GM15510 (cell line): Measurements from ENCODE around the gene MAP3K14.
A peak's percentile ranks its signal among the peaks of the same experiment; 100 is the strongest.

Experiments
- POLR2A ChIP-seq: IDR thresholded peaks from 3 replicates; pipeline ENCODE4 v1.6.1; 2011; ENCODE audit warnings: borderline replicate concordance; ENCODE audit not compliant: insufficient read length; ENCODE audit errors: extremely low read depth

MAP3K14 gene

DNA sequence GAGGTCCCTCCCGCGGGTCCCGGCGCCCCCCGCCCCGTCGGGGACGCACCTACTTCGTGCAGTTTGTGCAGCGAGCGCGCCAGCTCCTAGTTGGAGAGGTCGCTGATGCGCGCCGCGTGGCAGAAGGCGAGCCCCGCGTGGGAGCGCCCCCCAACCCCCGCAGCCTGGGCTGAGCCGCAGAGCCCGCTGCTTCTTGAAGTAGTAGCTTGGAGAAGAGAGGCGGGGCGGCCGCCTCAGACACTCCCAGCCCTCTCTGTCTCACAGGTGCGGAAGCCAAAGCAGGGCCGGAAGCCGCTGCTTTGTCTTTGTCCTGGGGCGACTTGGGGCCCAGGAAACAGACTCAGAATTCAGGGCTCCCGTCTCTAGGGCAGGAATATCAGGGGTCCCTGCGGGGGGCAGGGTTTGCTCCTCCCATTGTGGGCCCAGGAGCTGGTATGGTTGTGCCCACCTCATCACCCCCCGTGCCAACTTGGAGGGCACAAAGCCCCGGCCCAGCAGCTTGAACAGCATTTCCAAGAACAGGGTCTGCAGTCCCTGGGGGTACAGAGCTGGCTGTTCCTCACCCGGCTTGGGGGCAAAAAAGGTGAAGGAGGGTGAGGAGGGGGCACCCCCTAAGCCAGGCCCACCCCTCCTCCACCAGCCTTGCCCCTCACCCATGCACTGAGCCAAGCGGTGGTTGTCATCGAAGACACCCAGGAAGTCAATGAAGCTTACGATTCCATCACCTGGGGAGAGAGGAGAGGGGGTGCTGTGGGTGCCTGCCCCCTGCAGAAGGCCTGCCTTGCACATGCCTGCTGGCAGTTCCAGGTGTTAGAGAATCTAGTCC, 68.5 kb downstream of the MAP3K14 start:
- TF ChIP-seq POLR2A, result peak; percentile 49

DNA sequence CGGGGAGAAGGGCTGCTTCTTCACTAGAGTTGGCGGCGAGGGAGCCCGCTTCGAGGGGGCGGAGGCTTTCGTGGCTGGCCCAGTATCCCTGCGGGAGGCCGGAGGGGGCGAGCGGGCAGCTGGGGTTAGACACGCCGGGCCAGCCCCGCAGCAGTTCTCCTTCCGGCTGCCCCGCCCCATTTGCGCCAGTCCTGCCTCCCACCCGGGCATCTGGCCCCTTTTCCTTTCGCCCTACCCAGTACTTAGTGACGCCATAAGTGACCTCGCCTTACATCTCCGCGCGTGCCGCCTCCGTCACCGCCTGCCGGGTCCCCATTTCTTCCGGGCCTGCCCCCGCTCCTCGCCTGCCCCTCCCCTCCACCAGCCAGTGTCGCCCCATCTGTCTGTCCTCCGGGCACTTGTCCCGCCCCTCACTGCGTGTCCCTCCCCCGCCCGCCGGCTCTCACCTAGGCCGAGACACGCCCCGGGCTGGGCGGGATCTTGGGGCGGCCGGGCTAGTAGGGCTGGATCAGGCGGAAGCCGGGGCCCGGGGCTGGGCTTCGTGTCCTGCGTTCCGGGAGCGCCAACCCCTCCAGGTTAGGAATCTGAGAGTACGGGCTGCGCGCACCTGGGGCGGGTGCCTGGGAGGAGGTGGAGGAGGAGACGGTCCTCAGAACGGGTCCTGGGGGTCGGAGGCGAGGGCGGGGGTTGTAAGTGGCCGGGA, 69.2 kb downstream of the MAP3K14 start:
- TF ChIP-seq POLR2A, result peak; percentile 69

DNA sequence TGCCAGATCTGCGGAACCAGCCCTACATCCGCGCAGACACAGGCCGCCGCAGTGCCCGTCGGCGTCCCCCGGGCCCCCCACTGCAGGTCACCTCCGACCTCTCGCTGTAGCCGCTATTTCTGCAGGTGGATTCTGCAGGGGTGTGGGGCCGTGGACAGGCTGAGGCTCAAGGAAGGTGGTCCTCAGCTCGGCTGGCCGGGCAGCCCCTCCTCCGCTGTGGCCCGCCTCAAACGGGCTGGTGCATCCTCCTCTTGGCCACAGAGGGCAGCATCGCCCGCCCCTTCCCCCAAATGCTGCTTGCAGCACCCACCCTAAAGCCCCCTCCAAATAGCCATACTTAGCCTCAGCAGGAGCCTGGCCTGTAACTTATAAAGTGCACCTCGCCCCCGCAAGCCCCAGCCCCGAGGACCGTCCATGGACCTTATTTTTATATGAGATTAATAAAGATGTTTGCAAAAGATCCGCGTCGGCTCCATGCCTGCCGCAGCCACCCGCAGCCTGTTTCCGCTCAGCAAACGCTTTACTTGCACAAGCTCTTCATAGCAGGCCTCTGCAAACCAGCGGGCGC, 69.9 kb downstream of the MAP3K14 start:
- no peak for TF ChIP-seq POLR2A

DNA sequence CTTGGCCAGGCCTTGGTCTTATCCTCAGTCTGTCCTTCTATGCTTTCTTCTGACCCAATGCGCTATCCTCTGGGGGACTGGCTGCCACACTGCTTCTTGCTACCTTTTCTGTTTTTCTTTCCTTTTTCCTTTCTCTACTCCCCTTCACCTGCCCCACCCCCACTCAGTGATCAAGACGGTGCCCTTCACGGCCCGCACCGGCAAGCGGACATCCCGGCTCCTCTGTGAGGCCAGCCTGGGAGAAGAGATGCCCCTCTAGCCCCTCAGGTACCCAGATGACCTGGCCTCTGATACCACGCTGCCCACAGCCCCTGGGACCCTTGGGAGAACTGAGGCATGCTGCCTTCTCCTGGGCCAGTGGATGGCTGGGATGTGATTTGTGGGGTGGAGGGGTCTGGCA, 70.5 kb downstream of the MAP3K14 start:
- no peak for TF ChIP-seq POLR2A

DNA sequence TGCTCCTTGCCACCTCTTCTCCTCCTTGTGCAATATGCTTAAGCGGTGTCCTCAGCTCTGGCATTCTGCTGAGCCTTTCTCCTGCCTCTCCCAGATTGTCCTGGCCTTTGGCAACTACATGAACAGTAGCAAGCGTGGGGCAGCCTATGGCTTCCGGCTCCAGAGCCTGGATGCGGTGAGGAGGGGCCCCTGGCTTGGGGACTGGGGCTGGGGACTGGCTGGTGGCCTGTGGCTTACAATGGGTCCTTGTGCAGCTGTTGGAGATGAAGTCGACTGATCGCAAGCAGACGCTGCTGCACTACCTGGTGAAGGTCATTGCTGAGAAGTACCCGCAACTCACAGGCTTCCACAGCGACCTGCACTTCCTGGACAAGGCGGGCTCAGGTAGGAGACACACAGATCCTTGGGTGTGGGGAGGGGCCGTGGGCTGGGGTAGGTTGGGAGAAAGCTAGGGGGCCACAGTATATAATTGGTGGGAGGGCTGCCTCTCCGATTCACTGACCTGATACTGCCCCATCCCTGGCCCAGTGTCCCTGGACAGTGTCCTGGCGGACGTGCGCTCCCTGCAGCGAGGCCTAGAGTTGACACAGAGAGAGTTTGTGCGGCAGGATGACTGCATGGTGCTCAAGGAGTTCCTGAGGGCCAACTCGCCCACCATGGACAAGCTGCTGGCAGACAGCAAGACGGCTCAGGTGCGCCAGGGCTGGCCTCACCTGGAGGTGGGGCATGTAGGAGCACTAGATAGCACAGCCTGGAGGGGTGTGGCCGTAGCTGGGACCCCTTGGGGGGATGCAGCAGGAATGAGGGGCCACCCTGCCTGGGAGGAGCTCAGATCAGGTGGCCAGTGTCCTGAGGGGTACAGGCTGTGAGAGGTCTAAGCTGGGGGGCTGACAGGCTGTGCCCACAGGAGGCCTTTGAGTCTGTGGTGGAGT, 71.8 kb downstream of the MAP3K14 start:
- TF ChIP-seq POLR2A, result no peak

DNA sequence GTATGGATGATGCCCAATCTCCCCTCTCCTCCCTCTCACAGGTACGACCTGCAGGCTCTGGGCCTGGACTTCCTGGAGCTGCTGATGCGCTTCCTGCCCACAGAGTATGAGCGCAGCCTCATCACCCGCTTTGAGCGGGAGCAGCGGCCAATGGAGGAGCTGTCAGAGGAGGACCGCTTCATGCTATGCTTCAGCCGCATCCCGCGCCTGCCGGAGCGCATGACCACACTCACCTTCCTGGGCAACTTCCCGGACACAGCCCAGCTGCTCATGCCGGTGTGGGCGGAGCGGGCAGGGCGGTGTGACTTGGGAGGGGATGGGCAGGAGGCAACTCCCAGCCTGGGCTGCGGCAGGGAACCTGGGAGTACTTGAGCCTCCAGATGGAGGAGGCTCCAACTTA, 73.1 kb downstream of the MAP3K14 start:
- no peak for TF ChIP-seq POLR2A

DNA sequence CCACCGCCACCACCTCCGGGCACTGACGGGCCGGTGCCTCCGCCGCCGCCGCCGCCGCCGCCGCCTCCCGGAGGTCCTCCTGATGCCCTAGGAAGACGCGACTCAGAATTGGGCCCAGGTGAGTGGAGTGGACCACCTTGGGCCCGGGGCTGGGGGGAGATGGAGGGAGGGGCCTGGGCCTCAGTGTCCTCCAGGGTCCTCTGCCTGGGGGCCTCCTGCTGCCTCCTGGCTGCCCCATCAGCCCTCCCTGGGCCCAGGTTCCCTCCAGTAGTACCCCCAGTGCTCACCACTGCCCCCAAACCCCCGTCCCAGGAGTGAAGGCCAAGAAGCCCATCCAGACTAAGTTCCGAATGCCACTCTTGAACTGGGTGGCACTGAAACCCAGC, 74.8 kb downstream of the MAP3K14 start:
- no peak for TF ChIP-seq POLR2A

DNA sequence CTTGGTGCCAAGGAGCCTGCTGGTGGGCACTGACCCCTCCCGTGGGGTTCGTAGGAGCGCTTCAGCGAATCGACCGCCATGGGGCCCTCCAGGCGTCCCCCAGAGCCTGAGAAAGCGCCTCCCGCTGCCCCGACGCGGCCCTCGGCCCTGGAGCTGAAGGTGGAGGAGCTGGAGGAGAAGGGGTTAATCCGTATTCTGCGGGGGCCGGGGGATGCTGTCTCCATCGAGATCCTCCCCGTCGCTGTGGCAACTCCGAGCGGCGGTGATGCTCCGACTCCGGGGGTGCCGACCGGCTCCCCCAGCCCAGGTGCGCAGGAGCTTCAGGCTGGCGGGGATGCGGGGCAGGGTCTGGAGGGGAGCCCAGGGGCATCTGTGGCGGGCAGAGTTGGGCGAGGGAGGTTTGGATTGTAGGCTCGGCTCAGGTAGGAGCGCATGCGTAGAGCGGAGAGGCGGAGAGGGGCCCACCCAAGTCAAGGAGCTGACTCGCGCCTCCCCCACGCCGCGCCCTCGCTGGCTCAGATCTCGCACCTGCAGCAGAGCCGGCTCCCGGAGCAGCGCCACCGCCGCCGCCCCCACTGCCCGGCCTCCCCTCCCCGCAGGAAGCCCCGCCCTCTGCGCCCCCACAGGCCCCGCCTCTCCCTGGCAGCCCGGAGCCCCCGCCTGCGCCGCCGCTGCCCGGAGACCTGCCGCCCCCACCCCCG, 75.3 kb downstream of the MAP3K14 start:
- TF ChIP-seq POLR2A, result no peak

DNA sequence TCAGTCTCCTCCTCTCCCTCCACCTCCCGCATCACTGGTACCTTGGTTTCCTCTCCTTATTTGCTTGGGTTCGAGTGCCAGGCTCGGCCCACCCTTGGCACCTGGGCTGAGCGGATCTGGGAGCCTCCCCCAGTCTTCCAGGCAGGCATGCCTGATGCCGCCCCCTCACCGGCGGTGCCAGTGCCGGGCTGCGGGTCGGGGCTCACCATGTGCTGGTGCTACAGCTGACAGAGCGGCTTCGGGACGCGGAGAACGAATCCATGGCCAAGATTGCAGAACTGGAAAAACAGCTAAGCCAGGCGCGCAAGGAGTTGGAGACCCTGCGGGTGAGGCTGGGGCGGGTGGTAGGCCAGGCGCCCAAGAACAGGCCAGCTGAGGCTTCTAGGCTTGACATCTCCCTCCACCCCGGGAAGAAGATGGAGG, 75.9 kb downstream of the MAP3K14 start:
- TF ChIP-seq POLR2A, result no peak

DNA sequence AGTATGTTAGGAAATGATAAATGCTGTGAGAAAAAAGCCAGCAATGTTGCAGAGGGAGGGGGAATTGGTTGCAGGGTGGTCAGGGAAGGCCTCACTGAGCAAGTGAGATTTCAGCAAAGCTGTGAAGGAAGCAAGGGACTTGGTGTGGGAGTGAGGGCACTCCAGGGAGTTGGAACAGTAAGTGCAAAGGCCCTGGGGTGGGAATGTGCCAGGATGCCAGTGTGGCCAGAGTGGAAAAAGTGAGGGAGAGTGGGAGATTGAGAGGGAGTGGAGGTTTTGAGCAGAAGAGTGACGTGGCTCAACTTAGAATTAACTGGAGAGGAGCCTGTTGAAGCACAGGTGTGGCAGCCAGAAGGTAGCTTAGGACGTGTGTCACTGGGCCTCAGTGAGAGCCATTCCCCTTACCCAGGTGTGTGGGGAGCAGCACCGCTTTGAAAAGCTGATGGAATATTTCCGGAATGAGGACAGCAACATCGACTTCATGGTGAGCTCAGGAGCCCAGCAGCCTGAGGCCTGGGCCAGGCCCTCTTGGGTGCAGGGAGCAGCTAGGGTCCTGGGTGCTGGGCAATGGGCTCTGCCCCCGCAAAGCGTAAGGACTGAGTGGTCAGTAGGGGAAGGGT, 78.6 kb downstream of the MAP3K14 start:
- TF ChIP-seq POLR2A, result no peak

DNA sequence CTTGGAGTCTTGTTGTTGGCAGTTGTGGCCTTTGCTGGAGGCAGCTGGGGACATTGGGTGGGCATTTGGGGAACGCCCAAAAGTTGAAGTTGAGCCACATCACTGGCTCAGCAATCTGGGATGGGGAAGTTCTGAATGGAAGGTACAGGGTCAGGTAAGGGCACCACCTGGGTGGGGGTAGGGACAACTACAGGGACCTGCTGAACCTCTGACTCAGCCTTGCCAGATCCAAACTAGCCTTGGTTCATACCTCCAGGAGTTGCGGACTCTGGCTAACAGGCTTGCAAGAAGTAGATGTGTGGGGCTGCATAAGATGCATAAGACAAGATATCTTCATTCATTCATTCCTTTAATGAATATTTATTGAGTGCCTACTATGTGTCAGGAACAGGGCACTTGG, 79.1 kb downstream of the MAP3K14 start:
- TF ChIP-seq POLR2A, result no peak

DNA sequence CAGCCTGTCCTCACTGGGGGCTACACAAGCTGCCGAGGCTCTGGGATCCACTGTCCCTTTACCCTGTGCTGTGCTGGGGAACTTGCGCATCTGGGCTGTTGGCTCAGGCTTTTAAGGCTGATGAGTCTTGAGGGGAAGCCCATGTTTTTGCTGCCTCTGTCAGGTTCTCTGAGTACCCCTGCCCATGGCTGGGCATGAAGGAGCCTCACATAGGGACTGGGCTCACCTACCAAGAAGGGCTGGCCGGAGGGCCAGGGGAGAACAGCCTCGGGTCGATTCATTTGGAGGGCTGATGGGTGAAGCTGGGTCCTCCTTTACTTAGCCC, 80.6 kb downstream of the MAP3K14 start:
- TF ChIP-seq POLR2A, result no peak

DNA sequence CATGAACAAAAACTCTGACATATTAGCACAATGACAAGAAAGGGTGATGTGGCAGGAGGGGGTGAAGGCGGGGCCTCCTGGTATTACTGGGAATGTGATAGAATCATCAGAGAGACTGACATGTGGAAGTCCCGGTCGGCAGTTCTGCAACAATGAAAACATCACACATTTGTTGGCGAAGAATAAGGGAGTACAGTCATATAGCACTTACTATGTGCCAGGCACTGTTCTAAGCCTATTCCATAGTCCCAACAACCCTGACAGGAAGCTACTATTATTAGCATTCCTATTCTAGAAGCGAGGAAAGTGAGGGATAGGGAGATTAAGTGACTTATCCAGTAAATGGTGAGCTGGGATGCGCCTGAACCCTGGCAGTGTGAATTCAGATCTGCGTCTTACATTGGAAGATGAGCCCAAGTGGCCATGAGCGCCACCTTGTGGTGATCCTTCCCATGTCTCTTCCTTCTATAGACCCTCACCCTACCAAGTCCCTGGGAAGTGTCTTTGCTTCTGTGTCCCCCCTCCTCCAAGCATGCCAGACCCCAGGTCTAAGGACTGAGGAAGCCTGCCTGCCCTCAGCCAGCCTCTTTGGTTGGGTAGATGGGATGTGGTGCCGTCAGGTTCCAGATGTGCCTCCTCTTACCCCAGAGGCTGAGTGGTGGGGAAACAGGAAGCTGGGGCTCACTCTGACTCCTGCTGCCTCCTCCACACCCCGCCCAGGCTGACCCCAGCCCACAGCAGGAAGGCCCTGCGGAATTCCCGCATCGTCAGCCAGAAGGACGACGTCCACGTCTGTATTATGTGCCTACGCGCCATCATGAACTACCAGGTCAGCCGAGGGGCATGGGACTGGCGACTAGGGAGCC, 81.2 kb downstream of the MAP3K14 start:
- no peak for TF ChIP-seq POLR2A
